ENCODE data around the gene HTATIP2. TPM values are rescaled to one million over a fixed set of nuclear protein-coding genes. Genes with fewer than 3 reads are reported as not detected.

HTATIP2 gene
- total and polyA plus RNA-seq, 11 donors: 10.6 to 33.8 (median 16.3) TPM

GRCh38 chr11:20415432-20415831, 51.9 kb downstream of the HTATIP2 start:
- no peak overlapping the region for H3K27ac ChIP-seq
- ATAC-seq (no peak), DNase-seq (no peak)
- no peaks in the 10 kb centered on the region for H3K4me1 ChIP-seq
- H3K36me3 ChIP-seq: peaks cover 0 to 79% (median 45%) of the 10 kb centered on the region in 9 donors
- H3K4me3 ChIP-seq: no peak overlapping the region
- intact Hi-C loops (cut with DNase I): no loop called here
- no peaks in the 10 kb centered on the region for H3K27me3 ChIP-seq
- TF ChIP-seq CTCF (IDR thresholded peaks at IDR 0.05) (no peak), POLR2A (IDR thresholded peaks at IDR 0.05) (no peak)
- no peaks in the 10 kb centered on the region for H3K9me3 ChIP-seq

- Histone ChIP-seq H3K4me1 (no peaks in the 10 kb centered on the region), H3K36me3 (peaks cover 0 to 84% (median 57%) of the 10 kb centered on the region in 9 donors), H3K9me3 (no peaks in the 10 kb centered on the region), H3K4me3 (no peak overlapping the region), H3K27ac (no peak overlapping the region), H3K27me3 (no peaks in the 10 kb centered on the region)
- 73 to 84% (median 81%) methylated on average over 2 of the region's 2 CpGs for WGBS, 4 donors
- intact Hi-C loops (cut with DNase I): no loop called here
- ATAC-seq (no peak), DNase-seq (no peak)
- no peak for TF ChIP-seq CTCF (IDR thresholded peaks at IDR 0.05)
- TF ChIP-seq POLR2A (IDR thresholded peaks at IDR 0.05): no peak
Observed at GRCh38 chr11:20417771-20418170, 54.3 kb downstream of the HTATIP2 start.

- DNase-seq: no peak
- intact Hi-C loops (cut with DNase I): no loop called here
- 50 to 98% (median 83%) methylated on average over 2 of the region's 2 CpGs for WGBS, 4 donors
- Histone ChIP-seq H3K27ac (no peak overlapping the region), H3K36me3 (peaks cover 0 to 69% (median 40%) of the 10 kb centered on the region in 9 donors), H3K27me3 (no peaks in the 10 kb centered on the region), H3K4me1 (no peaks in the 10 kb centered on the region), H3K9me3 (no peaks in the 10 kb centered on the region), H3K4me3 (no peak overlapping the region)
- ATAC-seq: no peak
- no peak for TF ChIP-seq POLR2A (IDR thresholded peaks at IDR 0.05)
- TF ChIP-seq CTCF (IDR thresholded peaks at IDR 0.05): no peak
Observed at GRCh38 chr11:20421946-20422345, 58.4 kb downstream of the HTATIP2 start.

- Histone ChIP-seq H3K4me3 (no peak overlapping the region), H3K4me1 (no peaks in the 10 kb centered on the region), H3K27me3 (no peaks in the 10 kb centered on the region), H3K9me3 (no peaks in the 10 kb centered on the region), H3K27ac (no peak overlapping the region), H3K36me3 (peaks cover 0 to 58% (median 5%) of the 10 kb centered on the region in 9 donors)
- ATAC-seq (no peak), DNase-seq (peak in 1 of 5 donors; percentile 23)
- TF ChIP-seq CTCF (IDR thresholded peaks at IDR 0.05): no peak
- intact Hi-C loops (cut with DNase I): no loop called here
- 88 to 96% (median 91%) methylated on average over 5 of the region's 5 CpGs for WGBS, 4 donors
Observed at GRCh38 chr11:20429216-20429615, 65.7 kb downstream of the HTATIP2 start.

Other genes starting within 250 kb of the HTATIP2 start
- not detected for gene DBX1, start 203.2 kb upstream of the HTATIP2 start, total RNA-seq
- not detected for gene DBX1, start 203.2 kb upstream of the HTATIP2 start, polyA plus RNA-seq
- 10 to 100 TPM in 7 of 9 donors, 1 to 10 TPM in 2; 9.9 to 15.0 (median 10.5) TPM for gene PRMT3, start 24.0 kb downstream of the HTATIP2 start, total RNA-seq
- 10 to 100 TPM in 1 of 2 donors, 1 to 10 TPM in 1; 6.6 to 13.7 TPM for gene PRMT3, start 24.0 kb downstream of the HTATIP2 start, polyA plus RNA-seq
- gene SLC6A5, start 235.9 kb downstream of the HTATIP2 start, total RNA-seq: not detected
- not detected for gene SLC6A5, start 235.9 kb downstream of the HTATIP2 start, polyA plus RNA-seq